Stimulated activated CD4-positive, alpha-beta T cell treated with anti-CD3 and anti-CD28 coated beads, TNF-alpha, amount 100 ng/mL, for 1 hour (primary cell): Measurements from ENCODE around the gene ATG16L2.
"Not testable (repeated sequence)": the region's sequence is repeated elsewhere in the genome, so short reads cannot be mapped to it uniquely, and the experiment has no call there.

Experiments used
- DNase-seq, 3 donors: peaks; one replicate each; pipeline ENCODE4 v3.0.0-alpha.2; 2020; ENCODE audit warnings: low read depth in 3 of 3, low spot score in 1 of 3

ATG16L2 gene

GRCh38 chr11:72779495-72780128 is 34.6 kb upstream of the ATG16L2 start:
- DNase-seq, result no peak

- no peak for DNase-seq
Observed at GRCh38 chr11:72780296-72781062, 33.7 kb upstream of the ATG16L2 start.

GRCh38 chr11:72781063-72781312 is 33.2 kb upstream of the ATG16L2 start:
- no peak for DNase-seq

GRCh38 chr11:72781313-72782080 is 32.7 kb upstream of the ATG16L2 start:
- DNase-seq, result peak in 2 of 3 donors; percentile 29 to 49

- no peak for DNase-seq
Observed at GRCh38 chr11:72782081-72782920, 31.9 kb upstream of the ATG16L2 start.

- DNase-seq, result no peak
Observed at GRCh38 chr11:72783144-72783905, 30.9 kb upstream of the ATG16L2 start.

GRCh38 chr11:72784662-72785061 is 29.5 kb upstream of the ATG16L2 start:
- DNase-seq, result no peak

- DNase-seq, result no peak
Observed at GRCh38 chr11:72786305-72787215, 27.7 kb upstream of the ATG16L2 start.

GRCh38 chr11:72787216-72788104 is 26.8 kb upstream of the ATG16L2 start:
- DNase-seq, result no peak

- no peak for DNase-seq
Observed at GRCh38 chr11:72788241-72788640, 26.0 kb upstream of the ATG16L2 start.

GRCh38 chr11:72789493-72790131 is 24.6 kb upstream of the ATG16L2 start:
- DNase-seq, result no peak

GRCh38 chr11:72791228-72791627 is 23.0 kb upstream of the ATG16L2 start:
- not testable (repeated sequence) for DNase-seq

GRCh38 chr11:72792437-72793021 is 21.7 kb upstream of the ATG16L2 start:
- DNase-seq, result no peak

GRCh38 chr11:72793076-72793424 is 21.2 kb upstream of the ATG16L2 start:
- DNase-seq, result no peak

GRCh38 chr11:72793425-72794367 is 20.5 kb upstream of the ATG16L2 start, which contains the start of gene STARD10:
TSS of gene STARD10 (minus strand) at chr11:72794047. CDS start at chr11:72781181, 12,866 bp downstream.
- peak; percentile 86 to 91 (median 90) for DNase-seq

GRCh38 chr11:72798361-72798760 is 15.8 kb upstream of the ATG16L2 start:
- DNase-seq, result no peak

- no peak for DNase-seq
Observed at GRCh38 chr11:72799441-72799840, 14.8 kb upstream of the ATG16L2 start.
